ENCODE data around the gene NPM3.

- no peak for TF ChIP-seq CTCF (IDR thresholded peaks at IDR 0.05)
- no peak for TF ChIP-seq POLR2A (IDR thresholded peaks at IDR 0.05)
Measured at GRCh38 chr10:101782811-101783735, at the start of gene NPM3.
